Duodenal mucosa (tissue), 2 donors: ENCODE data around the gene PLXNB1.

ENCODE experiments used
- H3K27ac ChIP-seq: one replicate; pipeline ENCODE4 v1.7.0; 2013; ENCODE audit warnings: low read depth, low read length
- H3K27me3 ChIP-seq, 2 donors: one replicate each; pipeline ENCODE4 v1.7.0; 2013; ENCODE audit warnings: low read length in 2 of 2, control low read depth in 1 of 2; ENCODE audit not compliant: insufficient read depth in 2 of 2, control insufficient read depth in 1 of 2
- H3K36me3 ChIP-seq, 2 donors: one replicate each; pipeline ENCODE4 v1.7.0; 2013; ENCODE audit warnings: low read length in 2 of 2, control low read depth in 1 of 2; ENCODE audit not compliant: insufficient read depth in 2 of 2, control insufficient read depth in 1 of 2
- H3K4me1 ChIP-seq, 2 donors: one replicate each; pipeline ENCODE4 v1.7.0; 2013; ENCODE audit warnings: low read length in 2 of 2, control low read depth in 1 of 2; ENCODE audit not compliant: insufficient read depth in 2 of 2, control insufficient read depth in 1 of 2
- H3K4me3 ChIP-seq, 2 donors: one replicate each; pipeline ENCODE4 v1.7.0; 2013; ENCODE audit warnings: low read length in 2 of 2, low read depth in 1 of 2
- H3K9ac ChIP-seq, 2 donors: one replicate each; pipeline ENCODE4 v1.7.0; 2013; ENCODE audit warnings: low read length in 2 of 2, low read depth in 1 of 2
- H3K9me3 ChIP-seq, 2 donors: one replicate each; pipeline ENCODE4 v1.7.0; 2013; ENCODE audit warnings: low read length in 2 of 2, control low read depth in 1 of 2; ENCODE audit not compliant: control insufficient read depth in 1 of 2

Gene PLXNB1

DNA sequence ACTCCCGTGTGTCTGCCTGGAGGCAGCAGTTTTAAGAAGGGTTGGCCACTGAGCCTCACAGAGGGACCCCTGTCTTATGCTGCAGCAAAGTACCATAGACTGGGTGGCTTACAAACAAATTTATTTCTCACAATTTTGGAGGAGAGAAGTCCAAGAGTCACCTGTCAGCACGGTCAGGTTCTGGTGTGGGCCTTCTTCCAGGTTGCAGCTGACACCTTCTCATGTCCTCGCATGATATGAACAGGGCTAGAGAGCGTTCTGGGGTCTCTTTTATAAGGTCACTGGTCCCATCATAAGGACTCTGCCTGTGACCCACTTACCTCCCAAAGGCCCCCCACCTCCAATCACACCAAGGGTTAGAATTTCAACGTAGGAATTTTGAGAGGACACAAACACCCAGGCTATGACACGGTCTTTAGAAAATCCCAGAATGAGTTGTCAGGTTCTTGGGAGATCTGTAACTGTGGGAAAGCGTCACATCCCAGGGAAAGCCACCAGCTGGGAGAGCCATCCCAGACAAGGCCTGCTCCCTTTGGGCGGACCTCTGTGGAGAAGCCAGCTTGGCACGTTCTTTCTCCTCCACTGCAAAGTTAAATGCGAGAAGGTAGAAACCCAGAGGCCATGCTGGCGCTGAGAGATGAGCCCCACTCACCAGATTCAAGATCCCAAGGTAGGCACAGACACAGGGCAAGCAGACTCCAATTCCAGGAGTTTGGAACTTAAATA lies 58.1 kb downstream of the PLXNB1 start, which contains the start of gene FBXW12:
Gene FBXW12 (plus strand): TSS at position 569 of the 726 bp plus-strand sequence. CDS start 549 bp downstream, outside the sequence.
- Histone ChIP-seq H3K36me3 (no peaks in the 10 kb centered on the region), H3K4me1 (no peaks in the 10 kb centered on the region), H3K27me3 (no peaks in the 10 kb centered on the region), H3K27ac (no peak within 1 kb of the TSS), H3K4me3 (no peak within 1 kb of the TSS), H3K9me3 (no peaks in the 10 kb centered on the region), H3K9ac (no peak within 1 kb of the TSS)

DNA sequence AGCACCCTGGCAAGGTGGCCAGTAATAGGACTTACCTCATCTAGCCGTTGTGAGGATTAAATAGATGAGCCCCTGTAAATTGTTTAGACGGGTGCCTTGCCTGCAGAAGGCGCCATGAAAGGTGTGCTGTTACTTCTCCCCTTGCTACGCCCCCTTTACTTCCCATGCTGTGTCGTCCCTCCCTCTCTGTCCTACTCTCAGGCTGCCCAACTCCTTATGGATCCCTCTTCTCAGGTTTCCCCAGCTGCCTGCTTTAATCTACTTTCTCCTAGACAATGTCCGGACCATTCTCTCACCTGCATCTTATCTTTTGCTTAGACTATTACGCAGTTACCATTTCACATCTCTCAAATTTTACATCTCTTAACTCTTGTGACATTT lies 59.6 kb downstream of the PLXNB1 start:
- Histone ChIP-seq H3K9ac (no peak overlapping the region), H3K9me3 (no peaks in the 10 kb centered on the region), H3K36me3 (no peaks in the 10 kb centered on the region), H3K4me1 (no peaks in the 10 kb centered on the region), H3K27me3 (no peaks in the 10 kb centered on the region), H3K4me3 (no peak overlapping the region), H3K27ac (no peak overlapping the region)

DNA sequence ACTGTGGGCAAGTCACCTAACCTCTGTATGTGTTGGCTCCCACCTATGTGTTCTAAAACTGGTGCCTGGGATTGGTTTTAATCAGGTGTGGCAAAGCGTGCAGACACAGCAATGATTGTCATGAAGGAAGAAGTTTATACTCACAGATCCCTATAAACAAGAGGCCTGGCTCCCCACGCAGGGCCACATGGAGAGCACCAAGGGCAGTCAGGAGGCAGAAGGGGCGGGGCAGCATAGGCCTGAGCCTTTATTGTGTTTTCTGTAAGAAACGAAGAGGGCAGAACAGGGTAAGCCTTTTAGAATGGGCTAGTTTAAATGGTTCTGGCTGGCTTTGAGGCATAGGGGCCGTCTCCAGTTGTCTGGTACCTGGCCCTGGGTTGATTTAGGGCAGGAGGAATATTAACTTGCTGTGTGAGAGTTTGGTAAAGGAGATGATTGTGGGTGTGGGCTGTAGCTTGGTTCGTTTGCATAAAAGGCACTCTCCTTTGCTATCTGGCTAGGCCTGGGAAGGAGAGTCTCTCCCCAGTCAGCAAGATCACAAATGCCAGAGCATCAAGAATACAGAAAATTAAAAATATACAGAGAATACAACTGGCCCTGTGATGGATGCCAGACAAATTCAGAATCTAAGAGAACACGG lies 60.1 kb downstream of the PLXNB1 start:
- Histone ChIP-seq H3K9me3 (no peaks in the 10 kb centered on the region), H3K27ac (no peak overlapping the region), H3K36me3 (no peaks in the 10 kb centered on the region), H3K4me1 (no peaks in the 10 kb centered on the region), H3K27me3 (no peaks in the 10 kb centered on the region), H3K4me3 (no peak overlapping the region), H3K9ac (no peak overlapping the region)

DNA sequence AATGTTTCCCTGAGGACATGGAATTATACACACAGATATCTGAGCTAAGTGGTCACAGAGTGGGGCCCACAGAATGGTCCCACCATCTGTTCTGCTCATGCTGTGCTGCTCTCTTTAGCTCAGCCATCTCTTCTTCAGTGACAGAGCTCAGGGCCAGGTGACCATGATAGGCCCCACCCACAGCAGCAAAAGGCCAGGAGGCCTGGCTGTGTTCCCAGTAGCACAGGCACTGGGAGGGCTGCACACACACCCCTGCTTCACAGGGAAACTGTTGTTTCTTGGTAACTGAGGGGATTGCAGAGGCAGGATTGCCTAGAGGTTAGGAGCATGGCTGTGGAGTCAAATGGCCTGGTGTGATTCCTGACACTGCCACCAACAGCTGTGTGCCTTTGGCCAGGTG lies 62.7 kb downstream of the PLXNB1 start:
- H3K27ac ChIP-seq, result no peak overlapping the region
- H3K4me3 ChIP-seq, result no peak overlapping the region
- no peaks in the 10 kb centered on the region for H3K27me3 ChIP-seq
- no peaks in the 10 kb centered on the region for H3K36me3 ChIP-seq
- no peak overlapping the region for H3K9ac ChIP-seq
- H3K4me1 ChIP-seq, result no peaks in the 10 kb centered on the region
- H3K9me3 ChIP-seq, result no peaks in the 10 kb centered on the region

DNA sequence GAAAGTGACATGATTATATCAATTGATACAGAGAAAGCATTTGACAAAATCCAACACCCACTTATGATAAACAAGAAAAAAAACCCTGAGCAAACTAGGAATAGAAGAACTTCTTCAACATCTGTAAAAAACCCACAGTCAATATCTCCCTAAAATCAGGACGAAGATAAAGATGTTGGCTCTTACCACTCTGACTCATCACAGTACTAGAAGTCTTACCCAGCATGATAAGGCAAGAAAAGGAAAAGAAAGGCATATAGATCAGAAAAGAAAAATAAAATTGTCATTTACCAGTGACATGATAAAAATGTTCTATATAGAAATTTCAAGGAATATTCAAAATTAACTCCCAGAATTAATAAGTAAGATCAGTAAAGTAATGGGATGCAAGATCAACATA lies 65.0 kb downstream of the PLXNB1 start:
- Histone ChIP-seq H3K9ac (no peak overlapping the region), H3K27me3 (no peaks in the 10 kb centered on the region), H3K4me1 (no peaks in the 10 kb centered on the region), H3K9me3 (no peaks in the 10 kb centered on the region), H3K4me3 (no peak overlapping the region), H3K36me3 (no peaks in the 10 kb centered on the region), H3K27ac (no peak overlapping the region)

DNA sequence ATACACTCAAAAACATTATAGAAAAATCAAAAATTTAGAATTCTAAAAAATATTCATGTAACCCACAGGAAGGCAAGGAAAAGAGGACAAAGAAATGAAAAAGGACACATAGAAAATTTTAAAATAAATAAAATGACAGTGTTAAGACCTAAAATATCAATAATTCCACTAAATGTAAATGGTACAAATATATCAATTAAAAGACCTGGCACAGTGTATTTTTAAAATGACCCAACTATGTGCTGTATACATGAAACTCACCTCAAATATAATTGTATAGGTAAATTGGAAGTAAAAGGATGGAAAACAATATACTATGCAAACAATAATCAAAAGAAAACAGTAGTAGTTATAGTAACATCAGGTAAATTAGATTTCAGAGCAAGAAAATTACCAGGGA lies 68.0 kb downstream of the PLXNB1 start:
- Histone ChIP-seq H3K36me3 (no peaks in the 10 kb centered on the region), H3K4me3 (no peak overlapping the region), H3K27me3 (no peaks in the 10 kb centered on the region), H3K27ac (no peak overlapping the region), H3K9ac (no peak overlapping the region), H3K4me1 (no peaks in the 10 kb centered on the region), H3K9me3 (no peaks in the 10 kb centered on the region)

DNA sequence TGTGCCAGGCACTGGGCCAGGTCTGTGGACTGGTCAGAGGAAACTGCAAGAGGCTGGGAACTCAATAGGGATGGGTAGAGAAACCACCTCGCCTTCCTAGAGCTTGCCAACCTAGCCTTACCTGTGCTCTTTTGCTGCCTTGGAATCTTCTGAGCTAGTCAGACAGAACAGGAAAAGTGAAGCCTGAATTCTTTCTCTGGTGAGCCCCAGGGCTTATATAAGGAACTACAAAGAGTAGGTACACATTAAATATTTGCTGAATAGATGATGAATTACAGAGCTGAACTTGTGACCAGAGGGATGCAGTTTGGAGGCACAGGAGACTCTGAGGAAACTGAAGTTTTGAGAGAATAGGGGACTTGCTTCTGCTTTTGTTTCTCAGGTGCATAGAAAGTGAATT lies 73.5 kb downstream of the PLXNB1 start:
- Histone ChIP-seq H3K4me3 (no peak overlapping the region), H3K36me3 (no peaks in the 10 kb centered on the region), H3K27ac (no peak overlapping the region), H3K9me3 (no peaks in the 10 kb centered on the region), H3K27me3 (no peaks in the 10 kb centered on the region), H3K4me1 (no peaks in the 10 kb centered on the region), H3K9ac (no peak overlapping the region)

DNA sequence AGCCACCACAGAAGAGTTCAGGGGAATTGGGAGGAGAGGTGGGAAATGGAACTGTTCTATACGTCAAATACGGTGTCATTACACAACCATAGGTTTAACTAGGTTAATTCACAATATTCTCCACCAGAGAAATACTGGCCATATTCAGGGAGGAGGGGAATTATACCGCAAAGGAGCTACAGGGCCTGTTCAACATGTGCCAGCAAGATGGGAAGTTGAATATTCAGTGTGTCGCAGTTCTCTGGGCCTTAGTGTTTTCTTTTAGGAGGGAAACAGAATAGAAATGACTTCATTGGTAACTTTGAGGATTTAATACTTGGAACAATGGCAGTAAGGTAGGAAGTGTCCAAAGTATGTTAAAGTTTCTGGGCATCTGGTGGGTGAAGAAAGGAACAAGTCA lies 75.9 kb downstream of the PLXNB1 start:
- Histone ChIP-seq H3K27me3 (no peaks in the 10 kb centered on the region), H3K9ac (no peak overlapping the region), H3K4me1 (no peaks in the 10 kb centered on the region), H3K27ac (no peak overlapping the region), H3K4me3 (no peak overlapping the region), H3K36me3 (no peaks in the 10 kb centered on the region), H3K9me3 (no peaks in the 10 kb centered on the region)
